GM12878 (cell line): ENCODE data around the gene ATP1A3. TPM values are rescaled to one million over a fixed set of nuclear protein-coding genes. Genes with fewer than 3 reads are reported as not detected.

Experiments
- ATAC-seq: fragments of 200-7000 bp; cut with Tn5 transposase; 3 replicates; pipeline ENCODE4 v1.9.1; 2020; ENCODE audit warnings: mild to moderate bottlenecking, moderate library complexity
- BruUV-seq: library from RNA; stranded (reverse); fragments of 400-500 nt; replicated peaks from 2 replicates; lab custom pipeline; 2021; lab: Mats Ljungman, UMichigan
- CTCF ChIA-PET: fragments of 300-600 bp; sonication (Branson Sonifier 250); formaldehyde crosslinking; extraction: SDS; loops from one replicate; lab custom pipeline; 2021; ENCODE audit warnings: inconsistent platforms; lab: Yijun Ruan, JAX
- POLR2A ChIA-PET: fragments of 350-600 bp; formaldehyde crosslinking; extraction: SDS; loops from one replicate; lab custom pipeline; 2021; ENCODE audit warnings: inconsistent platforms; lab: Charles Lee
- RAD21 ChIA-PET: fragments of 300-600 bp; sonication (Branson Sonifier 250); formaldehyde crosslinking; loops from one replicate; lab custom pipeline; 2023; ENCODE audit warnings: antibody characterized with exemption; ENCODE audit not compliant: unreplicated experiment; lab: Charles Lee
- SMC1A ChIA-PET: fragments of 300-600 bp; sonication (Branson Sonifier 250); formaldehyde crosslinking; loops from one replicate; lab custom pipeline; 2023; ENCODE audit not compliant: unreplicated experiment, uncharacterized antibody; lab: Charles Lee
- DNase-seq: peaks from one replicate; pipeline ENCODE4 v3.0.0-alpha.2; 2011; ENCODE audit warnings: low read depth, low spot score
- FAIRE-seq: peaks from 3 replicates; lab custom pipeline; 2011; peaks lifted over from hg19 to GRCh38; lab: Jason Lieb, UNC
- H2AFZ ChIP-seq: 2 replicates; pipeline ENCODE4 v1.6.0; 2011; ENCODE audit warnings: low read depth, low read length, control low read depth; ENCODE audit not compliant: control insufficient read depth
- H3K27ac ChIP-seq: 2 replicates; pipeline ENCODE4 v1.5.1; 2011; ENCODE audit warnings: control low read depth; ENCODE audit not compliant: control insufficient read depth, insufficient read depth
- H3K27me3 ChIP-seq, 2 experiments: replicated peaks in 1 of 2; 2 replicates each; pipeline versions ENCODE4 v1.6.0 to v1.6.1; 2011; ENCODE audit warnings: low read length in 1 of 2; ENCODE audit not compliant: control insufficient read depth in 2 of 2, insufficient read depth in 2 of 2
- H3K36me3 ChIP-seq, 2 experiments: 2 replicates each; pipeline ENCODE4 v1.5.1; 2011; ENCODE audit warnings: low read length in 1 of 2; ENCODE audit not compliant: control insufficient read depth in 2 of 2, insufficient read depth in 2 of 2
- H3K4me1 ChIP-seq: 2 replicates; pipeline ENCODE4 v1.6.1; 2011; ENCODE audit warnings: mild to moderate bottlenecking, low read length, moderate library complexity, mixed read lengths; ENCODE audit not compliant: control insufficient read depth, insufficient read depth
- H3K4me2 ChIP-seq: 2 replicates; pipeline ENCODE4 v1.6.0; 2011; ENCODE audit warnings: control low read depth; ENCODE audit not compliant: control insufficient read depth, insufficient read depth
- H3K4me3 ChIP-seq: fragments of 200-600 bp; sonication (generic); 2 replicates; pipeline ENCODE4 v1.5.1; 2016
- H3K79me2 ChIP-seq: 2 replicates; pipeline ENCODE4 v1.6.0; 2011; ENCODE audit warnings: low read length; ENCODE audit not compliant: control insufficient read depth, insufficient read depth
- H3K9ac ChIP-seq: 2 replicates; pipeline ENCODE4 v1.8.0; 2011; ENCODE audit warnings: low read length, control low read depth, mixed read lengths; ENCODE audit not compliant: control insufficient read depth, insufficient read depth
- H3K9me3 ChIP-seq: replicated peaks from 3 replicates; pipeline ENCODE4 v1.5.1; 2011; ENCODE audit warnings: mild to moderate bottlenecking, low read length; ENCODE audit not compliant: control insufficient read depth, insufficient read depth
- H4K20me1 ChIP-seq: 2 replicates; pipeline ENCODE4 v1.6.0; 2011; ENCODE audit not compliant: control insufficient read depth, insufficient read depth
- BHLHE40 ChIP-seq, 2 experiments: fragments of 450-650 bp in 1 of 2; IDR thresholded peaks; 2 replicates each; pipeline ENCODE4 v1.6.1; 2011 to 2017; ENCODE audit warnings: low read depth in 2 of 2, borderline replicate concordance in 1 of 2, improper control_type of control experiment in 1 of 2, low read length in 1 of 2, mild to moderate bottlenecking in 1 of 2
- CBX5 ChIP-seq: sonication (generic); IDR thresholded peaks from 2 replicates; pipeline ENCODE4 v1.6.1; 2016; ENCODE audit warnings: low read depth, moderate library complexity, mild to moderate bottlenecking, inconsistent platforms
- RELA ChIP-seq: fragments of 450-650 bp; IDR thresholded peaks from 2 replicates; pipeline ENCODE4 v1.8.0; 2014; ENCODE audit warnings: borderline replicate concordance; ENCODE audit not compliant: partially characterized antibody
- SIN3A ChIP-seq: IDR thresholded peaks from 2 replicates; pipeline ENCODE4 v1.6.1; 2012; ENCODE audit warnings: low read depth, low read length, improper control_type of control experiment
- SMARCA5 ChIP-seq: fragments of 450-650 bp; IDR thresholded peaks from 2 replicates; pipeline ENCODE4 v1.6.1; 2017; ENCODE audit warnings: mild to moderate bottlenecking
- ZNF24 ChIP-seq: fragments of 450-650 bp; IDR thresholded peaks from 2 replicates; pipeline ENCODE4 v1.6.1; 2017; ENCODE audit warnings: antibody characterized with exemption, mild to moderate bottlenecking
- WGBS: methylation state at CpG from one replicate; pipeline ENCODE4 v1.1.6; 2016; ENCODE audit warnings: low lambda C conversion rate; ENCODE audit not compliant: insufficient replicate concordance, insufficient coverage; ENCODE audit errors: missing lambda C conversion rate; 5-methylcytosine and 5-hydroxymethylcytosine counted together
- in situ Hi-C: fragments of 300-500 bp; cut with MboI; formaldehyde crosslinking; loops from 9 replicates; pipeline ENCODE4 v1.14.3; 2018; ENCODE audit warnings: mixed read lengths
- intact Hi-C: fragments of 100-400 bp; cut with micrococcal nuclease; formaldehyde crosslinking; loops from one replicate; pipeline ENCODE4 v1.14.2; 2022; ENCODE audit not compliant: unreplicated experiment
- polyA plus RNA-seq, 11 experiments: library from polyadenylated mRNA; depleted of rRNA in 4 of 11; unstranded in 6 of 11; stranded (reverse) in 5 of 11; fragments of >200 nt; fragmentation: Nextera tagmentation in 4 of 11; fragmentation: Illumina TruSeq in 1 of 11; extraction: Ambion mirVana in 4 of 11; extraction: Trizol in 1 of 11; gene quantifications; 1 replicate in 1 of 11; 2 replicates in 10 of 11; pipeline versions ENCODE4 v1.2.1 to v1.2.3, GENCODE V29; 2011 to 2016; ENCODE audit warnings: inconsistent platforms in 2 of 11, missing spikeins in 2 of 11, low read depth in 1 of 11
- total RNA-seq, 4 experiments: library from RNA; depleted of rRNA in 3 of 4; stranded (reverse); fragments of >200 nt in 3 of 4; fragmentation: Illumina TruSeq in 1 of 4; extraction: Trizol in 1 of 4; gene quantifications; 2 replicates each; pipeline versions ENCODE4 v1.2.1 to v1.2.3, GENCODE V29; 2013 to 2021
- TF ChIP-seq, protein P1 (sequence below): fragments of 450-650 bp; IDR thresholded peaks from 2 replicates; pipeline ENCODE4 v1.6.1; 2016; ENCODE audit warnings: mild to moderate bottlenecking, moderate library complexity, borderline replicate concordance

Gene ATP1A3
- total and polyA plus RNA-seq, 10 of the 15 experiments (the other 5 are each of a cell fraction or from before 2014, with no cell fraction given), result 0.17 to 0.86 (median 0.32) TPM; not detected in 2

DNA sequence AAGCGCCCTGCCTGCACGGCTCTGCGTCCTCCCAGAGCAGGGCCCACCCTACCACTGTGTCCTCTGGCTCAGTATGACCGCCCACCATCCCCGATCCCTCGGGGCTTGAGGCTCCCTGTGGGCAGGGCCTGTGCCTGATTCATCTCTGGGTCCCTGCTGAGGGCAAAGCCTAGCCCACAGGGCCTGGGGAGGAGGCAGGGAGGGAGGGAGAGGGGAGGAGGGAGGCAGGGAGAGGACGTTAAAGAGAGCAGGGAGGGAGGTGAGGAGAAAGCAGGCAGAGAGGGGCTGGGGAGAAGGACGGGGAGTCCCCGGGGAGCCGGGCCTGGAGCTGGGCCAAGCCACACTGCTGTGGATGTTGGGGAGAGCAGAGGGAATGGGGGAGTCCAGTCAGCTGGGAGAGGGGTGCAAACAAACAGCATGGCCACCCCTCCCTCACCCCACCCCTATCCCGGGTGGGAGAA lies 61.7 kb downstream of the ATP1A3 start:
- TF ChIP-seq ZNF24 (no peak), BHLHE40 (IDR thresholded peaks at IDR 0.05; ENCODE audit: borderline replicate concordance in 1 of 2, low read depth in 2 of 2, low read length in 1 of 2) (no peak), SIN3A (no peak), CBX5 (no peak), RELA (no peak), SMARCA5 (no peak)
- TF ChIP-seq, protein P1, sequence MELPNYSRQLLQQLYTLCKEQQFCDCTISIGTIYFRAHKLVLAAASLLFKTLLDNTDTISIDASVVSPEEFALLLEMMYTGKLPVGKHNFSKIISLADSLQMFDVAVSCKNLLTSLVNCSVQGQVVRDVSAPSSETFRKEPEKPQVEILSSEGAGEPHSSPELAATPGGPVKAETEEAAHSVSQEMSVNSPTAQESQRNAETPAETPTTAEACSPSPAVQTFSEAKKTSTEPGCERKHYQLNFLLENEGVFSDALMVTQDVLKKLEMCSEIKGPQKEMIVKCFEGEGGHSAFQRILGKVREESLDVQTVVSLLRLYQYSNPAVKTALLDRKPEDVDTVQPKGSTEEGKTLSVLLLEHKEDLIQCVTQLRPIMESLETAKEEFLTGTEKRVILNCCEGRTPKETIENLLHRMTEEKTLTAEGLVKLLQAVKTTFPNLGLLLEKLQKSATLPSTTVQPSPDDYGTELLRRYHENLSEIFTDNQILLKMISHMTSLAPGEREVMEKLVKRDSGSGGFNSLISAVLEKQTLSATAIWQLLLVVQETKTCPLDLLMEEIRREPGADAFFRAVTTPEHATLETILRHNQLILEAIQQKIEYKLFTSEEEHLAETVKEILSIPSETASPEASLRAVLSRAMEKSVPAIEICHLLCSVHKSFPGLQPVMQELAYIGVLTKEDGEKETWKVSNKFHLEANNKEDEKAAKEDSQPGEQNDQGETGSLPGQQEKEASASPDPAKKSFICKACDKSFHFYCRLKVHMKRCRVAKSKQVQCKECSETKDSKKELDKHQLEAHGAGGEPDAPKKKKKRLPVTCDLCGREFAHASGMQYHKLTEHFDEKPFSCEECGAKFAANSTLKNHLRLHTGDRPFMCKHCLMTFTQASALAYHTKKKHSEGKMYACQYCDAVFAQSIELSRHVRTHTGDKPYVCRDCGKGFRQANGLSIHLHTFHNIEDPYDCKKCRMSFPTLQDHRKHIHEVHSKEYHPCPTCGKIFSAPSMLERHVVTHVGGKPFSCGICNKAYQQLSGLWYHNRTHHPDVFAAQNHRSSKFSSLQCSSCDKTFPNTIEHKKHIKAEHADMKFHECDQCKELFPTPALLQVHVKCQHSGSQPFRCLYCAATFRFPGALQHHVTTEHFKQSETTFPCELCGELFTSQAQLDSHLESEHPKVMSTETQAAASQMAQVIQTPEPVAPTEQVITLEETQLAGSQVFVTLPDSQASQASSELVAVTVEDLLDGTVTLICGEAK, result no peak
- FAIRE-seq, result no peak
- BruUV-seq, result no TSS peak
- intact Hi-C loops (no loop called here), in situ Hi-C loops (loop anchor here (25.0 kb wide), 1 partner anchor 1830 kb away; the partner anchor contains the start of gene SMG9)
- ChIA-PET SMC1A (no interaction called here), POLR2A (interaction anchor here (0.5 kb wide), 1 partner anchor 18 kb away, joined by 3 read pairs; no protein-coding TSS in a partner anchor), CTCF (no interaction called here), RAD21 (no interaction called here)
- 68% methylated on average over 10 of the region's 11 CpGs for WGBS
- H3K4me1 ChIP-seq, result peaks cover 30% of the 10 kb centered on the region
- H3K36me3 ChIP-seq, result no peaks in the 10 kb centered on the region
- no peaks in the 10 kb centered on the region for H3K9me3 ChIP-seq
- no peak for ATAC-seq
- H3K4me2 ChIP-seq, result no peak overlapping the region
- H3K9ac ChIP-seq, result no peak overlapping the region
- no peaks in the 10 kb centered on the region for H4K20me1 ChIP-seq
- H3K27ac ChIP-seq, result no peak overlapping the region
- H2AFZ ChIP-seq, result no peak overlapping the region
- DNase-seq, result no peak
- no peak overlapping the region for H3K4me3 ChIP-seq
- no peaks in the 10 kb centered on the region for H3K79me2 ChIP-seq
- H3K27me3 ChIP-seq, result peaks cover 7 to 14% of the 10 kb centered on the region in 2 experiments
